ENCODE data around the gene GCNT2.

DNA sequence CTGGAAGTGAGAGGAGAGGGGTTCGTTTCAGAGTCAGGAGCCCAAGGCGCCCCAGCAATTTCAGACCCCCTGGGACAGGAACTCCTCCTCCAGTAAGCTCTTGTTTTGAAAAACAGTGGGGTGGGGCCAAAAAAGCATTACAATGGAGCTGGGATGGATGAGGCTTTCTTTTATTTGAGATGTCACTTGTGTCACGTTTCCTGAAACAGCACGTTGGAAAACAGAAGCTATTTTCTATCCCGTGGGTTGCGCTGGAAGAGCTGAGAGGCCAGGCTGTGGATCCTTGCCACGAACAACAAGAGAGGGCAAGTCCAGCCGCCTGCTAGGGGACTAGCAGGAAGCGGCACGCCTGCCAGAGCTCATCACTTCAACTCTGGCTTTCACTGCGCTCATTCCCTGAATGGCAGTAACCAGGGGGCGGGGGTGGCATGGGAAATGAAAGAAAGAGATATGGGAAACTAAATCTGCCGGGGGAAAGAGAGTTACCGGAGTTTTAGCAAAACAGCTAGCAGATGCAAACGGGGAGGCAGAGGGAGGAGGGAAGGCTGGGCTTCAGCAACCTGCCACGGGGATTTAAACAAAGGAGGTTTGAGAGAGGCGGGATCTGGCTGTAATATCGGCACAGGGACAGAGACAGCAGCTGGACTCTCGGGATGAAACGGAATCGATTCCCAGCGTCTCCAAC lies 34.6 kb downstream of the GCNT2 start:
- TF ChIP-seq, protein P1, sequence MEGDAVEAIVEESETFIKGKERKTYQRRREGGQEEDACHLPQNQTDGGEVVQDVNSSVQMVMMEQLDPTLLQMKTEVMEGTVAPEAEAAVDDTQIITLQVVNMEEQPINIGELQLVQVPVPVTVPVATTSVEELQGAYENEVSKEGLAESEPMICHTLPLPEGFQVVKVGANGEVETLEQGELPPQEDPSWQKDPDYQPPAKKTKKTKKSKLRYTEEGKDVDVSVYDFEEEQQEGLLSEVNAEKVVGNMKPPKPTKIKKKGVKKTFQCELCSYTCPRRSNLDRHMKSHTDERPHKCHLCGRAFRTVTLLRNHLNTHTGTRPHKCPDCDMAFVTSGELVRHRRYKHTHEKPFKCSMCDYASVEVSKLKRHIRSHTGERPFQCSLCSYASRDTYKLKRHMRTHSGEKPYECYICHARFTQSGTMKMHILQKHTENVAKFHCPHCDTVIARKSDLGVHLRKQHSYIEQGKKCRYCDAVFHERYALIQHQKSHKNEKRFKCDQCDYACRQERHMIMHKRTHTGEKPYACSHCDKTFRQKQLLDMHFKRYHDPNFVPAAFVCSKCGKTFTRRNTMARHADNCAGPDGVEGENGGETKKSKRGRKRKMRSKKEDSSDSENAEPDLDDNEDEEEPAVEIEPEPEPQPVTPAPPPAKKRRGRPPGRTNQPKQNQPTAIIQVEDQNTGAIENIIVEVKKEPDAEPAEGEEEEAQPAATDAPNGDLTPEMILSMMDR (IDR thresholded peaks at IDR 0.05), result no peak
- TF ChIP-seq POLR2A (IDR thresholded peaks at IDR 0.05) (no peak), POLR2AphosphoS5 (IDR thresholded peaks at IDR 0.05; ENCODE audit: insufficient read depth in 1 of 2, low read depth in 1 of 2) (no peak)
